Thymus (tissue), 11 donors: ENCODE results near the gene TGM2. TPM values are rescaled to one million over a fixed set of nuclear protein-coding genes. Genes with fewer than 3 reads are reported as not detected.

Source experiments
- DNase-seq, 9 donors: peaks; one replicate each; pipeline ENCODE4 v3.0.0-alpha.2; 2013; ENCODE audit warnings: low spot score in 9 of 9, low read depth in 6 of 9, missing footprints in 1 of 9
- H3K27ac ChIP-seq, 2 donors: one replicate each; pipeline ENCODE4 v1.5.1; 2013; ENCODE audit warnings: control low read depth in 1 of 2, low read depth in 1 of 2, low read length in 1 of 2, mild to moderate bottlenecking in 1 of 2, moderate library complexity in 1 of 2
- H3K27me3 ChIP-seq, 2 donors: one replicate each; pipeline ENCODE4 v1.5.1; 2013; ENCODE audit warnings: low read length in 1 of 2; ENCODE audit not compliant: control insufficient read depth in 2 of 2, insufficient read depth in 1 of 2
- H3K36me3 ChIP-seq, 2 donors: one replicate each; pipeline ENCODE4 v1.5.1; 2013; ENCODE audit warnings: low read length in 1 of 2, mild to moderate bottlenecking in 1 of 2, moderate library complexity in 1 of 2; ENCODE audit not compliant: control insufficient read depth in 2 of 2, insufficient read depth in 2 of 2
- H3K4me1 ChIP-seq, 2 donors: one replicate each; pipeline ENCODE4 v1.5.1; 2013; ENCODE audit warnings: low read length in 2 of 2; ENCODE audit not compliant: control insufficient read depth in 2 of 2, insufficient read depth in 2 of 2
- H3K4me3 ChIP-seq, 2 donors: one replicate each; pipeline ENCODE4 v1.5.1; 2013; ENCODE audit warnings: low read length in 2 of 2, control low read depth in 1 of 2, mild to moderate bottlenecking in 1 of 2
- H3K9me3 ChIP-seq, 2 donors: one replicate each; pipeline ENCODE4 v1.5.1; 2013; ENCODE audit warnings: low read length in 1 of 2, mild to moderate bottlenecking in 1 of 2; ENCODE audit not compliant: control insufficient read depth in 2 of 2, insufficient read depth in 1 of 2
- WGBS: extraction: QIAGEN DNeasy Blood & Tissue Kit; methylation state at CpG from one replicate; pipeline ENCODE4 v1.1.7; 2013; 5-methylcytosine and 5-hydroxymethylcytosine counted together
- polyA plus RNA-seq: library from polyadenylated mRNA; stranded (reverse); fragments of 200-250 nt; gene quantifications from one replicate; pipeline ENCODE4 v1.2.3, GENCODE V29; 2013
- total RNA-seq: library from RNA; stranded (reverse); fragments of 120-200 nt; gene quantifications from one replicate; pipeline ENCODE4 v1.2.4, GENCODE V29; 2013
- donor health status: healthy.

The TGM2 gene
- total and polyA plus RNA-seq, 2 donors, result 9.3 to 47.2 TPM

- H3K27me3 ChIP-seq, result no peaks in the 10 kb centered on the region
- no peaks in the 10 kb centered on the region for H3K4me1 ChIP-seq
- DNase-seq, result no peak
- WGBS, result 98% methylated on average over 12 of the region's 12 CpGs
- no peak overlapping the region for H3K27ac ChIP-seq
- H3K36me3 ChIP-seq, result peaks cover 48 to 59% of the 10 kb centered on the region in 2 donors
- peaks cover 0 to 4% of the 10 kb centered on the region in 2 donors for H3K9me3 ChIP-seq
- no peak overlapping the region for H3K4me3 ChIP-seq
These were observed 81.6 kb downstream of the TGM2 start for GRCh38 chr20:38083338-38084048.

GRCh38 chr20:38082894-38083293 lies 82.2 kb downstream of the TGM2 start:
- no peak overlapping the region for H3K27ac ChIP-seq
- H3K36me3 ChIP-seq, result peaks cover 42 to 57% of the 10 kb centered on the region in 2 donors

GRCh38 chr20:38081575-38081974 lies 83.5 kb downstream of the TGM2 start:
- H3K36me3 ChIP-seq, result peaks cover 39 to 54% of the 10 kb centered on the region in 2 donors
- DNase-seq, result no peak
- H3K27ac ChIP-seq, result no peak overlapping the region
- peaks cover 0 to 4% of the 10 kb centered on the region in 2 donors for H3K9me3 ChIP-seq
- H3K4me1 ChIP-seq, result no peaks in the 10 kb centered on the region
- no peak overlapping the region for H3K4me3 ChIP-seq
- H3K27me3 ChIP-seq, result no peaks in the 10 kb centered on the region
- 76% methylated on average over 3 of the region's 3 CpGs for WGBS

More at GRCh38 chr20:38082894-38083293, 82.2 kb downstream of the TGM2 start:
- Histone ChIP-seq H3K4me1 (no peaks in the 10 kb centered on the region), H3K4me3 (no peak overlapping the region), H3K27me3 (no peaks in the 10 kb centered on the region), H3K9me3 (peaks cover 0 to 4% of the 10 kb centered on the region in 2 donors)
- DNase-seq, result no peak

- peaks cover 21 to 38% of the 10 kb centered on the region in 2 donors for H3K36me3 ChIP-seq
- over 99% methylated on average over 3 of the region's 3 CpGs for WGBS
- no peak for DNase-seq
- no peaks in the 10 kb centered on the region for H3K4me1 ChIP-seq
- H3K27me3 ChIP-seq, result no peaks in the 10 kb centered on the region
- peaks cover 0 to 4% of the 10 kb centered on the region in 2 donors for H3K9me3 ChIP-seq
- H3K27ac ChIP-seq, result no peak overlapping the region
- H3K4me3 ChIP-seq, result no peak overlapping the region
These were observed 85.7 kb downstream of the TGM2 start for GRCh38 chr20:38079353-38079752.

DNA sequence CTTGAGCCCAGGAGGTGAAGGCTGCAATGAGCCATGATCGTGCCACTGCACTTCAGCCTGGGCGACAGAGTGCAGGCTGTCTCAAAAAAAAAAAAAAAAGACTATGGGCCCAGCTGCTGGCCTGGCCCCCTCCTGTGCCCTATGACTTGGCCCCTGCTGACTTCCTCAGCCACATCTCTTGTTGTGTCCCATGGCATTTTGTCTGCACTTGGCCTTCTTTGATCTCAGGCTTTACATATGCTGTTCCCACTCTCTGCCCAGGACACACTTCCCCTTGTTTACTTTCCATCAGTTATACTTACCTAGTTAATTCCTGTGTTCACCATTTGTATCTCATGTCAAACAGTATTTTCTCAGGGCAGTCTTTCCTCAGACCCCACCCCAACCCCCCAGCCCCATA lies 87.0 kb downstream of the TGM2 start:
- H3K36me3 ChIP-seq, result peaks cover 28 to 35% of the 10 kb centered on the region in 2 donors
- H3K27me3 ChIP-seq, result no peaks in the 10 kb centered on the region
- WGBS, result 95% methylated on average over 2 of the region's 2 CpGs
- DNase-seq, result no peak
- H3K4me1 ChIP-seq, result no peaks in the 10 kb centered on the region
- H3K27ac ChIP-seq, result no peak overlapping the region
- H3K9me3 ChIP-seq, result peaks cover 0 to 4% of the 10 kb centered on the region in 2 donors
- no peak overlapping the region for H3K4me3 ChIP-seq

Other genes starting within 250 kb of the TGM2 start
- gene TTI1, start 131.8 kb downstream of the TGM2 start, total RNA-seq, result 15.4 TPM
- 11.2 TPM for gene TTI1, start 131.8 kb downstream of the TGM2 start, polyA plus RNA-seq
- gene RPRD1B, start 131.5 kb downstream of the TGM2 start, total RNA-seq, result 17.6 TPM
- gene RPRD1B, start 131.5 kb downstream of the TGM2 start, polyA plus RNA-seq, result 14.5 TPM
- gene KIAA1755, start 95.5 kb upstream of the TGM2 start, total RNA-seq, result 0.66 TPM
- gene KIAA1755, start 95.5 kb upstream of the TGM2 start, polyA plus RNA-seq, result 5.5 TPM
- gene BPI, start 138.9 kb upstream of the TGM2 start, total RNA-seq, result 2.1 TPM
- gene BPI, start 138.9 kb upstream of the TGM2 start, polyA plus RNA-seq, result 0.57 TPM
- gene LBP, start 181.2 kb upstream of the TGM2 start, total RNA-seq, result 0.09 TPM
- 0.32 TPM for gene LBP, start 181.2 kb upstream of the TGM2 start, polyA plus RNA-seq